Glutamatergic neuron (in vitro differentiated cells): ENCODE data around the gene PDLIM5. TPM values are rescaled to one million over a fixed set of nuclear protein-coding genes. Genes with fewer than 3 reads are reported as not detected.

ENCODE experiments used
- DNase-seq: peaks from one replicate; pipeline ENCODE4 v3.0.0; 2022
- H3K27ac Mint-ChIP-seq: one replicate; pipeline ENCODE4 v1.8.0; 2020; ENCODE audit warnings: mild to moderate bottlenecking, mixed read lengths, inconsistent platforms; ENCODE audit not compliant: unreplicated experiment
- H3K27me3 Mint-ChIP-seq: one replicate; pipeline ENCODE4 v1.8.0; 2020; ENCODE audit warnings: mild to moderate bottlenecking, moderate library complexity, mixed read lengths, inconsistent platforms; ENCODE audit not compliant: unreplicated experiment
- H3K36me3 Mint-ChIP-seq: one replicate; pipeline ENCODE4 v1.8.0; 2020; ENCODE audit warnings: mild to moderate bottlenecking, mixed read lengths, inconsistent platforms; ENCODE audit not compliant: unreplicated experiment
- H3K4me1 Mint-ChIP-seq: one replicate; pipeline ENCODE4 v1.8.0; 2020; ENCODE audit warnings: mild to moderate bottlenecking, low read depth, mixed read lengths, inconsistent platforms; ENCODE audit not compliant: unreplicated experiment
- H3K4me3 Mint-ChIP-seq: one replicate; pipeline ENCODE4 v1.8.0; 2020; ENCODE audit warnings: mild to moderate bottlenecking, mixed read lengths, inconsistent platforms; ENCODE audit not compliant: unreplicated experiment
- H3K9me3 Mint-ChIP-seq: one replicate; pipeline ENCODE4 v1.8.0; 2020; ENCODE audit warnings: mild to moderate bottlenecking, moderate library complexity, mixed read lengths, inconsistent platforms; ENCODE audit not compliant: unreplicated experiment
- total RNA-seq: library from RNA; stranded (reverse); fragmentation: NEBNext Ultra II Directional; extraction: Animal tissue kit (Norgen Biotek cat#: 25700); gene quantifications from one replicate; pipeline ENCODE4 v1.2.1, GENCODE V29; 2021; ENCODE audit not compliant: unreplicated experiment
- TF ChIP-seq, protein P1 (sequence below): fragments of 200-600 bp; sonication (generic); IDR thresholded peaks from one replicate; pipeline ENCODE4 v1.5.0; 2021; ENCODE audit not compliant: partially characterized antibody, unreplicated experiment

The PDLIM5 gene
- total RNA-seq, 1 donor from 2014 or later, result 32.7 TPM

DNA sequence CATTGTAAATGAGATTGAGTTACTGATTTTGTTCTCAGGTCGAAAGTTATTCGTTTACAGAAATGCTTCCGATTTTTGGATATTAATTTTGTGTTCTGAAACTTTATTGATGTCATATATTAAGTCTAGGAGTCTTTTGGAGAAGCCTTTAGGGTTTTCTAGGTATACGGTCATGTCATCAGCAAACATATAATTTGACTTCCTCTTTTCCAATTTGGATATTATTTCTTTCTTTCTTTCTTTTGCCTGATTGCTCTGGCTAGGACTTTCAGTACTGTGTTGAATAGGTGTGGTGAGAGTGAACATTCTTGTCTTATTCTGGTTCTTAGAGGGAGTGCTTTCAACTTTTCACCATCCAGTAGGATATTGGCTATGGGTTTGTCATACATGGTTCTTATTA, 35.4 kb upstream of the PDLIM5 start:
- TF ChIP-seq, protein P1, sequence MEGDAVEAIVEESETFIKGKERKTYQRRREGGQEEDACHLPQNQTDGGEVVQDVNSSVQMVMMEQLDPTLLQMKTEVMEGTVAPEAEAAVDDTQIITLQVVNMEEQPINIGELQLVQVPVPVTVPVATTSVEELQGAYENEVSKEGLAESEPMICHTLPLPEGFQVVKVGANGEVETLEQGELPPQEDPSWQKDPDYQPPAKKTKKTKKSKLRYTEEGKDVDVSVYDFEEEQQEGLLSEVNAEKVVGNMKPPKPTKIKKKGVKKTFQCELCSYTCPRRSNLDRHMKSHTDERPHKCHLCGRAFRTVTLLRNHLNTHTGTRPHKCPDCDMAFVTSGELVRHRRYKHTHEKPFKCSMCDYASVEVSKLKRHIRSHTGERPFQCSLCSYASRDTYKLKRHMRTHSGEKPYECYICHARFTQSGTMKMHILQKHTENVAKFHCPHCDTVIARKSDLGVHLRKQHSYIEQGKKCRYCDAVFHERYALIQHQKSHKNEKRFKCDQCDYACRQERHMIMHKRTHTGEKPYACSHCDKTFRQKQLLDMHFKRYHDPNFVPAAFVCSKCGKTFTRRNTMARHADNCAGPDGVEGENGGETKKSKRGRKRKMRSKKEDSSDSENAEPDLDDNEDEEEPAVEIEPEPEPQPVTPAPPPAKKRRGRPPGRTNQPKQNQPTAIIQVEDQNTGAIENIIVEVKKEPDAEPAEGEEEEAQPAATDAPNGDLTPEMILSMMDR, result no peak
- Mint-ChIP-seq H3K9me3 (peaks cover 2% of the 10 kb centered on the region), H3K4me3 (no peak overlapping the region), H3K4me1 (no peaks in the 10 kb centered on the region), H3K36me3 (no peaks in the 10 kb centered on the region), H3K27me3 (no peaks in the 10 kb centered on the region), H3K27ac (no peak overlapping the region)
- no peak for DNase-seq

DNA sequence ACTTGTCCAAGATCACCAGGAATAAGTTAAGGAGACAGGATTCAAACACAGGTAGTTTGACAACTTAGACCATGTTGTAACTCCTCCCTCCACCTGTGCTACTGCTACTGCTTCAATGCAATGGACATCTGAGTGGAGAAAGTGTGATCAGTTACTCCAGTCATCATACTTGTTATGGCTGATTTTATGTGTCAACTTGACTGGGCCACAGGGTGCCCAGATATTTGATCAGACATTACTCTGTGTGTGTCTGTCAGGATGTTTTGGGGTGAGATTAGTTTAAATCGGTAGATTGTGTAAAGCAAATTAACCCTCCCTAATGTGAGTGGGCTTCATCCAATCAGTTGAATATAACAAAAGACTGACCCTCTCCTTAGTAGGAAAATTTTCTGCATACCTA, 34.8 kb upstream of the PDLIM5 start:
- no peak for DNase-seq
- no peaks in the 10 kb centered on the region for H3K36me3 Mint-ChIP-seq
- no peaks in the 10 kb centered on the region for H3K27me3 Mint-ChIP-seq

DNA sequence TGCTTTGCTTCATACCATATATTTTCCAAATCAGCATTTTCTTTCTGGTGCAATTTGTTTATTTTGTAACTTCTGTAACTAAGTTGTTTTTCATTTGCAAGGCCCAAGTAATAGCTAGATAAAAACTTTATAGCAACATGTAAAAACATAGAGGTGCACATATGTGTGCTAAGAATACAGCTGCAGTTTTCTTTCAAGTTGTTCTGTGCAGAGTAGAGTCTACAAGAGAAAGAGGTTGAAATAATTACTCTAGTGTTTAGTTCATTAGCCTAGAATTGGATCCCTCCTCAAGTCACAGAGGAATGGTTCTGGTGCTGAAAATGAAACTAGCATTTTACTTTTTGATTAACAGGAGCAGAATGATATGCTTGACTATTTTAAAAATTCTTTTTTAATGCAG, 32.2 kb upstream of the PDLIM5 start:
- DNase-seq, result no peak
- TF ChIP-seq, protein P1, result no peak
- no peaks in the 10 kb centered on the region for H3K27me3 Mint-ChIP-seq
- peaks cover 7% of the 10 kb centered on the region for H3K36me3 Mint-ChIP-seq
- H3K9me3 Mint-ChIP-seq, result peaks cover 2% of the 10 kb centered on the region
- H3K27ac Mint-ChIP-seq, result no peak overlapping the region
- H3K4me1 Mint-ChIP-seq, result no peaks in the 10 kb centered on the region
- H3K4me3 Mint-ChIP-seq, result no peak overlapping the region

More for the DNA sequence above, 34.8 kb upstream of the PDLIM5 start:
- no peaks in the 10 kb centered on the region for H3K4me1 Mint-ChIP-seq
- TF ChIP-seq, protein P1, result no peak
- H3K4me3 Mint-ChIP-seq, result no peak overlapping the region
- peaks cover 2% of the 10 kb centered on the region for H3K9me3 Mint-ChIP-seq
- no peak overlapping the region for H3K27ac Mint-ChIP-seq

DNA sequence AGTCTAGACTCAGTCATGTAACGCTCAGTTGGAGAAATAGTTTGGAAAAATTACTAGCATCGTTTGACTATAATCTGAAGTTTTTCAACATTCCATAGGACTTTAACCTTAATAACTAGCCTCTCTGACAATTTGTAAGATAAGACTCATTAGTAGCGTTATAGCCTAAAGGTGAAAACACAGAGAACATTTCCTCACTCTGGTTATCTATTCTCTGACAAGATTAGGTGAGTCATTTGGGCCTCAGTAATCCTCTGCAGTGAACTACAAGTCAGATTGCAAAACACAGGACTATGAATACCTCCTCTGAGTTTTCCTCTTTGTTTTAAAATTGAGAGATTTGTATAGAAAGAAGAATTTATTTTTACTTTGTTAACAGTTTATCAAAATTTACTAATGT, 31.8 kb upstream of the PDLIM5 start:
- no peak for DNase-seq
- TF ChIP-seq, protein P1, result no peak
- H3K36me3 Mint-ChIP-seq, result peaks cover 7% of the 10 kb centered on the region
- no peak overlapping the region for H3K4me3 Mint-ChIP-seq
- H3K4me1 Mint-ChIP-seq, result no peaks in the 10 kb centered on the region
- H3K9me3 Mint-ChIP-seq, result peaks cover under 1% of the 10 kb centered on the region
- no peaks in the 10 kb centered on the region for H3K27me3 Mint-ChIP-seq
- H3K27ac Mint-ChIP-seq, result no peak overlapping the region

DNA sequence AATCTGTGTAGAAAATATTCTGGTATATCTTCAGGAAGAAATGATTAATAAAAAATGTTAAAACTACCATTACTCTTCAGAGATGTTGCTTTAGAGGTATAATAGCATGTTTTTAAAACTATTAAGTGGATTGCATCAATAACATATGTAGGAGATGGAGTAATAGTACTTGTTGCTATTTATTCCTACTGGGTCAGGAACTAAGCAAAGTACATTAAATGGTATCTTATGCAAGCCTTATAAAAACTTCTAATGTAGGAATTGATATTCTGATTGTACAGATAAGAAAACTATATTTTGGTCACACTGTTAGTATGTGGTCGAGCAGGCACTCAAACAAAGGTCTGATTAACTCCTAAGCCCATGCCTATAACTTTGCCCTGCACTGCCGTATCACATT, 31.4 kb upstream of the PDLIM5 start:
- Mint-ChIP-seq H3K36me3 (peaks cover 7% of the 10 kb centered on the region), H3K27me3 (no peaks in the 10 kb centered on the region), H3K9me3 (no peaks in the 10 kb centered on the region), H3K4me3 (no peak overlapping the region), H3K27ac (no peak overlapping the region), H3K4me1 (no peaks in the 10 kb centered on the region)
- TF ChIP-seq, protein P1, result no peak
- no peak for DNase-seq
